Measurements from ENCODE around the gene TSC2.

The TSC2 gene

GRCh38 chr16:2081201-2082084 lies 33.7 kb downstream of the TSC2 start:
- TF ChIP-seq ZFX (IDR thresholded peaks at IDR 0.05) (no peak), CTCF (conservative IDR thresholded peaks at IDR 0.05) (no peak)
- no peak overlapping the region for H3K27ac ChIP-seq

- no peak overlapping the region for H3K27ac ChIP-seq
- TF ChIP-seq ZFX (IDR thresholded peaks at IDR 0.05) (no peak), CTCF (conservative IDR thresholded peaks at IDR 0.05) (no peak)
Observed at GRCh38 chr16:2082171-2082982, 34.6 kb downstream of the TSC2 start.

GRCh38 chr16:2082983-2083364 lies 35.2 kb downstream of the TSC2 start:
- H3K27ac ChIP-seq = no peak overlapping the region
- no peak for TF ChIP-seq CTCF (conservative IDR thresholded peaks at IDR 0.05)
- no peak for TF ChIP-seq ZFX (IDR thresholded peaks at IDR 0.05)

- no peak overlapping the region for H3K27ac ChIP-seq
- TF ChIP-seq CTCF (conservative IDR thresholded peaks at IDR 0.05) (no peak), ZFX (IDR thresholded peaks at IDR 0.05) (no peak)
Observed at GRCh38 chr16:2083409-2083808, 35.6 kb downstream of the TSC2 start.

- no peak for TF ChIP-seq ZFX (IDR thresholded peaks at IDR 0.05)
- TF ChIP-seq CTCF (conservative IDR thresholded peaks at IDR 0.05) = no peak
- peak overlapping the region; percentile 88 for H3K27ac ChIP-seq
Observed at GRCh38 chr16:2083876-2084780, 36.3 kb downstream of the TSC2 start.

- peak overlapping the region; percentile 88 for H3K27ac ChIP-seq
- TF ChIP-seq ZFX (IDR thresholded peaks at IDR 0.05) (no peak), CTCF (conservative IDR thresholded peaks at IDR 0.05) (no peak)
Observed at GRCh38 chr16:2084895-2085625, 37.3 kb downstream of the TSC2 start.
